Measurements from ENCODE around the gene KCTD21. TPM values are rescaled to one million over a fixed set of nuclear protein-coding genes. Genes with fewer than 3 reads are reported as not detected.

KCTD21 gene
- total RNA-seq, 1 donor from 2014 or later = 0.90 TPM

DNA sequence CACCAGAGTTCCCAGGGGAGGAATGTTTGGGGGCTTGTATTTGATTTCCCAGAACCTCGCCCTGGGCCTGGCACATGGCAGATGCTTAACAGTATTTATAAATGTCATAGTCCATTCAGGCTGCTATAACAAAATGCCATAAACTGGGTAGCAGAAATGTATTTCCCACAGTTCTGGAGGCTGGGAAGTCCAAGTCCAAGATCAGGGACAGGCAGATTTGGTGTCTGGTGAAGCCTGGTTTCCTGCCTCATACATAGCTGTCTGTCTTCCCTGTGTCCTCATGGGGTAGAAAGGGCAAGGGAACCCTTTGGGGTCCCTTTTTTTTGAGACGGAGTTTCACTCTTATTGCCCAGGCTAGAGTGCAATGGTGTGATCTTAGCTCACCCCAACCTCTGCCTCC is 24.0 kb downstream of the KCTD21 start:
- Histone ChIP-seq H3K27me3 (no peaks in the 10 kb centered on the region), H3K9me3 (ENCODE audit: low read depth) (no peaks in the 10 kb centered on the region), H3K36me3 (no peaks in the 10 kb centered on the region), H2AFZ (replicated peaks) (no peak overlapping the region), H3K9ac (no peak overlapping the region), H3K27ac (no peak overlapping the region), H3K4me1 (no peaks in the 10 kb centered on the region), H3K4me3 (no peak overlapping the region), H3F3A (ENCODE audit: low read depth) (no peaks in the 10 kb centered on the region), H3K79me2 (ENCODE audit: low read depth) (no peaks in the 10 kb centered on the region), H3K4me2 (no peak overlapping the region), H4K20me1 (ENCODE audit: low read depth) (no peaks in the 10 kb centered on the region)
- Mint-ChIP-seq H3K27ac (no peak overlapping the region), H3K9me3 (no peaks in the 10 kb centered on the region), H3K4me1 (no peaks in the 10 kb centered on the region), H3K27me3 (ENCODE audit: insufficient read depth, low read depth) (peaks cover 5% of the 10 kb centered on the region), H3K4me3 (no peak overlapping the region), H3K36me3 (no peaks in the 10 kb centered on the region)
- TF ChIP-seq EZH2 (IDR thresholded peaks at IDR 0.05) (no peak), EZH2phosphoT487 (IDR thresholded peaks at IDR 0.05) (no peak)
- TF ChIP-seq, protein P1, sequence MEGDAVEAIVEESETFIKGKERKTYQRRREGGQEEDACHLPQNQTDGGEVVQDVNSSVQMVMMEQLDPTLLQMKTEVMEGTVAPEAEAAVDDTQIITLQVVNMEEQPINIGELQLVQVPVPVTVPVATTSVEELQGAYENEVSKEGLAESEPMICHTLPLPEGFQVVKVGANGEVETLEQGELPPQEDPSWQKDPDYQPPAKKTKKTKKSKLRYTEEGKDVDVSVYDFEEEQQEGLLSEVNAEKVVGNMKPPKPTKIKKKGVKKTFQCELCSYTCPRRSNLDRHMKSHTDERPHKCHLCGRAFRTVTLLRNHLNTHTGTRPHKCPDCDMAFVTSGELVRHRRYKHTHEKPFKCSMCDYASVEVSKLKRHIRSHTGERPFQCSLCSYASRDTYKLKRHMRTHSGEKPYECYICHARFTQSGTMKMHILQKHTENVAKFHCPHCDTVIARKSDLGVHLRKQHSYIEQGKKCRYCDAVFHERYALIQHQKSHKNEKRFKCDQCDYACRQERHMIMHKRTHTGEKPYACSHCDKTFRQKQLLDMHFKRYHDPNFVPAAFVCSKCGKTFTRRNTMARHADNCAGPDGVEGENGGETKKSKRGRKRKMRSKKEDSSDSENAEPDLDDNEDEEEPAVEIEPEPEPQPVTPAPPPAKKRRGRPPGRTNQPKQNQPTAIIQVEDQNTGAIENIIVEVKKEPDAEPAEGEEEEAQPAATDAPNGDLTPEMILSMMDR (IDR thresholded peaks at IDR 0.05) = no peak
- no peak for DNase-seq (ENCODE audit: low spot score)

DNA sequence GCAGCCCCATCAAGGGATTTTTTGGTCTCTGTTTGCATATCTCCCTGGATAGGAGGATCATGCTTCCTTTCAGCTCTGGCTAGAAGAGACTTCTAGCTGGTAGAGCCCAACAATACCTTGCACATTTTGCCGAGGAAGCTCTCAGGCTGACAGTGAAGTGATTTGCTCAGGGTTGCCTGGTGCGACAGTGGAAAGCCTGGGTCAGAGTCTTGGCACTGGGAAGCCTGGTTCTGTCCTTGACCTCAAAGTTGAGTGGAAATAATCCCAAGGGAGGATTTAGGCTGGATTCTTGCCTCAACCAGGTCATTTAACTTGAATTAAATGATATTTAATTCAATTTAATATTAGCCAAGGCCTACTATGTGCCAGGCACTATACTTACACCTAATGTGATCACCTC is 24.6 kb downstream of the KCTD21 start:
- TF ChIP-seq, protein P1 (IDR thresholded peaks at IDR 0.05) = no peak
- no peak for TF ChIP-seq EZH2phosphoT487 (IDR thresholded peaks at IDR 0.05)
- no peak for TF ChIP-seq EZH2 (IDR thresholded peaks at IDR 0.05)
- H3K27ac Mint-ChIP-seq = no peak overlapping the region
- Histone ChIP-seq H3K27ac (no peak overlapping the region), H3K9ac (no peak overlapping the region), H3K4me3 (no peak overlapping the region), H3K4me1 (no peaks in the 10 kb centered on the region), H3K9me3 (ENCODE audit: low read depth) (no peaks in the 10 kb centered on the region), H3K36me3 (no peaks in the 10 kb centered on the region), H2AFZ (replicated peaks) (no peak overlapping the region), H3K79me2 (ENCODE audit: low read depth) (no peaks in the 10 kb centered on the region), H3K27me3 (no peaks in the 10 kb centered on the region), H3K4me2 (no peak overlapping the region), H3F3A (ENCODE audit: low read depth) (no peaks in the 10 kb centered on the region), H4K20me1 (ENCODE audit: low read depth) (no peaks in the 10 kb centered on the region)
- H3K4me3 Mint-ChIP-seq = no peak overlapping the region
- no peaks in the 10 kb centered on the region for H3K4me1 Mint-ChIP-seq
- no peak for DNase-seq (ENCODE audit: low spot score)
- peaks cover under 1% of the 10 kb centered on the region for H3K36me3 Mint-ChIP-seq
- H3K9me3 Mint-ChIP-seq = no peaks in the 10 kb centered on the region
- peaks cover 5% of the 10 kb centered on the region for H3K27me3 Mint-ChIP-seq (ENCODE audit: insufficient read depth, low read depth)

DNA sequence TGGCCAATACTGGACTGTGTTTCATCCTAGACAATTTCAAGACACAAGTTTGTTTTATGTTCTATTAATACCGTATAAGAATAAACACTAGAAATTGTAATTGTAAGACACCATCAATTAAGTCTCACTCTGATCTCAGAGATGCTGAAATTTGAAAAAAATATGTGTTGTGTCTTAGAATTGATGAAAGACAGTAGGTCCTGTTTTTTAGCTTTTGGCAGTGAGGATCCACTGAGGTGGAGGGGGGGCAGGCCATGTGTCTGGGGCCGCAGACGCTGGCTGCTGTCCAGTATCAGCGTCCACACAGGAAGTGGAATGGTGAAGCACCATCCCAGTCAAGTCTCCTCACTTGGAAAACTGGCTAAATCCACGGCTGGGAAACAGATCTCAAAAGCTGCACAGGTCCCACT is 26.5 kb downstream of the KCTD21 start:
- no peak for DNase-seq (ENCODE audit: low spot score)
- no peak overlapping the region for H3K4me2 ChIP-seq
- no peak overlapping the region for H3K27ac Mint-ChIP-seq
- no peaks in the 10 kb centered on the region for H3F3A ChIP-seq (ENCODE audit: low read depth)
- peaks cover 3% of the 10 kb centered on the region for H3K27me3 Mint-ChIP-seq (ENCODE audit: insufficient read depth, low read depth)
- TF ChIP-seq, protein P1 (IDR thresholded peaks at IDR 0.05) = no peak
- no peak for TF ChIP-seq EZH2 (IDR thresholded peaks at IDR 0.05)
- no peak for TF ChIP-seq EZH2phosphoT487 (IDR thresholded peaks at IDR 0.05)
- H3K4me1 Mint-ChIP-seq = no peaks in the 10 kb centered on the region
- H3K4me3 Mint-ChIP-seq = no peak overlapping the region
- no peak overlapping the region for H3K9ac ChIP-seq
- H3K4me1 ChIP-seq = no peaks in the 10 kb centered on the region
- H3K36me3 Mint-ChIP-seq = peaks cover 3% of the 10 kb centered on the region
- no peaks in the 10 kb centered on the region for H3K9me3 ChIP-seq (ENCODE audit: low read depth)
- no peak overlapping the region for H2AFZ ChIP-seq (replicated peaks)
- no peaks in the 10 kb centered on the region for H3K79me2 ChIP-seq (ENCODE audit: low read depth)
- no peak overlapping the region for H3K27ac ChIP-seq
- no peaks in the 10 kb centered on the region for H3K9me3 Mint-ChIP-seq
- no peak overlapping the region for H3K4me3 ChIP-seq
- H3K27me3 ChIP-seq = no peaks in the 10 kb centered on the region
- no peaks in the 10 kb centered on the region for H3K36me3 ChIP-seq
- H4K20me1 ChIP-seq (ENCODE audit: low read depth) = no peaks in the 10 kb centered on the region

Measured in neural progenitor cell (in vitro differentiated cells).